ENCODE data around the gene NEURL4.

The NEURL4 gene

DNA sequence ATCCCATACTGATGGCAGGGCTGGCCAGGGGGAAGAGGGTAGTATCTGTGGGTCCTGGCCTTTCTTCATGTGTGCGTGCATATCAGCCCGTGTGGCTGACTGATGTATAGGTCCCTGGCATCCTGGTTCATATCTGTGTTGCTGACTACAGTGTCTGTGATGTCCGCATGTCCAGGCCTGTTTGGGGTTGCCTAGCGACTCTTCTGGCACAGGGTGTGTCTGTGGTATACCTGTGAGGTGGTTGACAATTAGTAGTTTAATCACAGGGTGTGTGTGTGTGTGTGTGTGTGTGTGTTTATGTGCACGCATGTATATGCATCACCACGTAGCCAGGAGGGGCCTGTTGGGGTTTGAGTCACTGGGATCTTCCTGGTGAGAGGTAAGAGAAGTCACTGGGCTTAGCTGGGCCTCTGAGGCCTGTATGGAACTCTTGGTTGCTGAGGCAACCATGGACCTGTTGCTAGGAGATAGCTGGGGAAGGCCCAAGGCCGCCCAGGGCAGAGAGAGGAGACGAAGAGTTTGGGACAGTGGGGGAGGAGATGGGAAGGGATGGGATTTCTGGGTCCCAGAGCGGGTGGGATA, 25.2 kb upstream of the NEURL4 start:
- H3K4me3 ChIP-seq (ENCODE audit: low read length), result no peak overlapping the region
- TF ChIP-seq ZNF274 (IDR thresholded peaks at IDR 0.05; ENCODE audit: low read depth, low read length), result no peak

DNA sequence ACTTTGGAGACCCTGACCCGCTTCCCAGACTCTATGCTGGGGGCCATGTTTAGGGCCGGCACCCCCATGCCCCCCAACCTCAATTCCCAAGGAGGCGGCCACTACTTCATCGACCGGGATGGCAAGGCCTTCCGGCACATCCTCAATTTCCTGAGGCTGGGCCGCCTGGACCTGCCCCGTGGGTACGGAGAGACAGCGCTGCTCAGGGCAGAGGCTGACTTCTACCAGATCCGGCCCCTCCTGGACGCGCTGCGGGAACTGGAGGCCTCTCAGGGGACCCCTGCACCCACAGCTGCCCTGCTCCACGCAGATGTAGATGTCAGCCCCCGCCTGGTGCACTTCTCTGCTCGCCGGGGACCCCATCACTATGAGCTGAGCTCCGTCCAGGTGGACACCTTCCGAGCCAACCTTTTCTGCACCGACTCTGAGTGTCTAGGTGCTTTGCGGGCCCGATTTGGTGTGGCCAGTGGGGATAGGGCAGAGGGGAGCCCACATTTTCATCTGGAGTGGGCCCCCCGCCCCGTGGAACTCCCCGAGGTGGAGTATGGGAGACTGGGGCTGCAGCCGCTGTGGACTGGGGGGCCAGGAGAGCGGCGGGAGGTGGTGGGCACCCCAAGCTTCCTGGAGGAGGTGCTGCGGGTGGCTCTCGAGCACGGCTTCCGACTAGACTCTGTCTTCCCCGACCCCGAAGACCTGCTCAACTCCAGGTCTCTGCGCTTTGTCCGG, 23.9 kb upstream of the NEURL4 start:
- TF ChIP-seq ZNF274 (IDR thresholded peaks at IDR 0.05; ENCODE audit: low read depth, low read length), result no peak
- H3K4me3 ChIP-seq (ENCODE audit: low read length), result no peak overlapping the region; the same call in 1 of the 2 replicates

DNA sequence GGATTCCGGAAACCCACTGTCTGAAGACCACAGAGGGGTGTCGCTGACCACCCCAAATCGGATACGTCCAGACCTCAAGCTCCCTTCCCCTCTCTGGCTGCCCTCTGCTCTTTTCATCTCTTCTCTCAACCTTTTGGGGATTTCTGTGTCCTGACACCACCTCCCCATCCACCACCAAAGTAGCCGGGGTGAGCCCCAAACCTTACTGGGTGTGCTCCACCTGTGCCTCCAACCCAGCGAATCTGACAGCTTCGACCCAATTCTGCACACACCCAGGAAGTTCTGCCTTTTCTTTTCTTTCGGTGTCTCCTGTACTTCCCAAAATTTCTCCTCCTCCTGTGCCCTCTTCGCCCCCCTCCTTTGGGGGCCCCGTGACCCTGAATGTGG, 23.4 kb upstream of the NEURL4 start:
- TF ChIP-seq ZNF274 (IDR thresholded peaks at IDR 0.05; ENCODE audit: low read depth, low read length), result no peak

DNA sequence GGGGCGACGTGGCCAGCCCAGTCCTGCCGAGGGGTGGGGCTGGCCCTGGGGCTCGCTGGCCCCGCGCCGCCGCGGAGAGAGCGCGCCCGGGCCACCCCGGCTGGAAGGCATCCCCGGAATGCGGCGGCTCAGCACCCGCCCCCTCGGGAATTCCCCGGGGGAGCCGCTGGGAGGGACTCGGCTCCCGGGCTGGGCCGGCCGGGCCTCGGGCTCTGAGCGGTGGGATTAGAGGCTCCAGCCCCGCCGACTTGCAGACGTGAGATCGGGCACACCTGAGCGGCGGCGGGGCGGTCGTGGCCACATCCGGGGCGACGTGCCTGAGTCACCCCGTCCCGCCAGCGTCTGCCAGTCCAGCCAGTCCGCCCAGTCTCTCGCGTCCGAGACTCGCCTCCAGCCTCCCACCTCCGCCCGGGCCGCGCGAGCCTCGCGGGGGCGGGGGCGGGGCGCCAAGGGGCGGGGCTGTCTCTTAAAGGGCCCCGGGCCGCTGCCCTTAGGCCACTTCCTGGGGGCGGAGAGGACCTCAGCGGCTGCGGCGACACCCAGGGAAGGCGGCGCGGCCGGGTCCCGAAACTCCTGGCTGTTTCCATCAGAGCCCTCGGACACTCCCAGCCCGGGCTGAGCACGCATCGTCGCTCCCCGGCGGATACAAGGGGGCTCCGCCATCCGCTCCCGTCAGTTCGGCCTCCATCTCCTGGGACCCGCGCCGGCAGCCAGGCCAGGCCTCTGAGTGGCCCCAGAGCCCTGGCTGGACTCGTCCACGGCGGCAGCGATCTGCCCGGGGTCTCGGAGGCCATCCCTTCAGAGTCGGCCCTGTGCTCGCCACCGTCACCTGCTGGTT, 22.7 kb upstream of the NEURL4 start, which contains the start of gene KCTD11:
Gene KCTD11 (plus strand): TSS at position 498 of the 838 bp plus-strand sequence.
- H3K4me3 ChIP-seq (ENCODE audit: low read length), result peak within 1 kb of the TSS; percentile 77
- no peak for TF ChIP-seq ZNF274 (IDR thresholded peaks at IDR 0.05; ENCODE audit: low read depth, low read length)

More for the DNA sequence above, 23.4 kb upstream of the NEURL4 start:
- peak overlapping the region; percentile 77 for H3K4me3 ChIP-seq (ENCODE audit: low read length)

DNA sequence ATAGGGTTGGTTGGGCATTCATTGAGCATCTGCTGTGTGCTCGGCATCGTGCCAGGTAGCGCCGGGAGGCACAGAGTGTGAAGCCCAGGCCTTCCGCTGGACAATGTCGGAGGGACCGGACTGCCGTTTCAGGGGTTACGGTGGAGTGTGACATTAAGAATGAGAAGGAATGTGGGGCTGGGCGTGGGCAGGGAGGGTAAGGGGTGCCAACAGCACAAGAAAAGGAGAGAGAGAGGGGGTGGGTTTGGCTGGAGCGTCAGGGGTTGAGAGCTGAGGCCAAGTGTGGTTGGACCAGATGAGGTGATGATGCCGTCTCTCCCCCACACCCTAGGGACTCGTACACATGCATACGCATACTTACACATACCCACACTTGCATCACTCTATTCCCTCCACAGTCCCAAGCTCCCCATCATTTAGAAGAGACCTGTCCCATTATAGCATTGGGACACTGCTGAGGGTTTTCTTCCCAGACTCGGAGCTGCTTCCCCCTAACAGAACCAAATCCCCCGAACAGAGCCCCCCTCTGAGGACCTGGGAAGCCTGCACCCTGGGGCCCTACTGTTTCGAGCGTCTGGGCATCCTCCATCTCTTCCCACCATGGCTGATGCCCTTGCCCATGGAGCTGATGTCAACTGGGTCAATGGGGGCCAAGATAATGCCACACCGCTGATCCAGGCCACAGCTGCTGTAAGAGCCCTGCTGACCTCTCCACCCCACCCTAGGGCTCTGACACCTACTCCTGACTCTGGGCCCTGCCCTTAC, 19.5 kb upstream of the NEURL4 start:
- H3K4me3 ChIP-seq (ENCODE audit: low read length), result no peak overlapping the region
- TF ChIP-seq ZNF274 (IDR thresholded peaks at IDR 0.05; ENCODE audit: low read depth, low read length), result no peak

DNA sequence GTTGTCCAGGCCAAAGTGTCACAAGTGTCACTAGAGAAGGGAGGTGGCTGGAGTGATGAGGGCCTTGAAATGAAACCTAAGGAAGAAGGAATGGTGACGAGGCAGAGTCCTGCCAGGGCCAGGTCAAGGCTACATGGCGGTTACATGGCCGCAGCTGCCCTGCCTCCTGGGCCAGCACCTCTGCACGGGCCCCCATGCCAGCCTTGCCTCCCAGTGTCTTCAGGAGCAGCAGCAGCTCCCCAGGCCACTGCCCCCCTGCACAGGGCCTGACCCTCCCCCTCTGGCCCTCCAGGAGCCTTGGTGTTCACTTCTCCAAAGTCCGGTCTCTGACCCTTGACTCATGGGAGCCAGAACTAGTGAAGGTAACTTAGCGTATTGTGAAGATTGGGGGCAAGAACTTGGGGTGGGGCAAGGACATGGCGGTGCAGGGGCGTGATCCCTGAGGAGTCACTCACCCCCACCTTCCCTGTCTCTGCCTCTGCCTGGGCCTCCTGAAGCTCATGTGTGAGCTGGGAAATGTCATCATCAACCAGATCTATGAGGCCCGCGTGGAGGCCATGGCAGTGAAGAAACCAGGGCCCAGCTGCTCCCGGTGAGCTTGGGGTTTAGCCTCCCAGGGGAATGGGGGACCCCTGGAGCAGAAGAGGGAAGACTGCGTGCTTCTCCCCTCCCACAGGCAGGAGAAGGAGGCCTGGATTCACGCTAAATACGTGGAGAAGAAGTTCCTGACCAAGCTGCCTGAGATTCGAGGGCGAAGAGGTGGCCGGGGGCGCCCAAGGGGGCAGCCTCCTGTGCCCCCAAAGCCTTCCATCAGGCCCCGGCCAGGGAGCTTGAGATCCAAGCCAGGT, 18.7 kb upstream of the NEURL4 start:
- no peak for TF ChIP-seq ZNF274 (IDR thresholded peaks at IDR 0.05; ENCODE audit: low read depth, low read length)
- H3K4me3 ChIP-seq (ENCODE audit: low read length), result no peak overlapping the region

DNA sequence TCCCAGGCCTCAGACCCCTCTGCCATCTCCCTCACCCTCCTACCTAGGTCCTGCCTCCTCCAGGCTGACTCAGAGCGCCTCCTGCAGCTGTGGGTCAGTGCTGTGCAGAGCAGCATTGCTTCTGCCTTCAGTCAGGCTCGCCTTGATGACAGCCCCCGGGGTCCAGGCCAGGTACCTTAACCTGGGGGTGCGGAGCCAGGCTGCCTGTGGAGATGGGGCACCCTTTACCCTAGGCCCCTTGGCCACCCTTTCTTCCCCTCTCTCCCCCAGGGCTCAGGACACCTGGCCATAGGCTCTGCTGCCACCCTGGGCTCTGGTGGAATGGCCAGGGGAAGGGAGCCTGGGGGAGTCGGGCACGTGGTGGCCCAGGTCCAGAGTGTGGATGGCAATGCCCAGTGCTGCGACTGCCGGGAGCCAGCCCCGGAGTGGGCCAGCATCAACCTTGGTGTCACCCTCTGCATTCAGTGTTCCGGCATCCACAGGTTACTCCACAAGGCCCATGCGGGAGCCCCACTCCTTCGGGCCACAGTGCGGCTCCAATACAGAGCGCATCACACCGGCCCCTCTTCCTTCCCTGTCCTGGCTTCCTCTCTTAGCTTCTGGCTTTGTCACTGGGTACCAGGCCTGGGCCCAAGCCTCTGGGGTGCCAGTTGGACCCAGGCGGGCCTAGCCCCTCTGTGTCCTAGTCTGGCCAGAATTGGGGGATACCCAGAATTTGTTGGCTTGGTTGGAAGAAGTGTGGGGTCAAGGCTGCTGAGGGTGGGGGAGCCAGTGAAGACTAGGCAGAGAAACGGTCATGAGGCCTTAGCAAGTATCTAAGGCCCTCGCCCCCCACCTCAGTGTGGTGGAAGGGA, 17.9 kb upstream of the NEURL4 start:
- no peak overlapping the region for H3K4me3 ChIP-seq (ENCODE audit: low read length)
- no peak for TF ChIP-seq ZNF274 (IDR thresholded peaks at IDR 0.05; ENCODE audit: low read depth, low read length)

DNA sequence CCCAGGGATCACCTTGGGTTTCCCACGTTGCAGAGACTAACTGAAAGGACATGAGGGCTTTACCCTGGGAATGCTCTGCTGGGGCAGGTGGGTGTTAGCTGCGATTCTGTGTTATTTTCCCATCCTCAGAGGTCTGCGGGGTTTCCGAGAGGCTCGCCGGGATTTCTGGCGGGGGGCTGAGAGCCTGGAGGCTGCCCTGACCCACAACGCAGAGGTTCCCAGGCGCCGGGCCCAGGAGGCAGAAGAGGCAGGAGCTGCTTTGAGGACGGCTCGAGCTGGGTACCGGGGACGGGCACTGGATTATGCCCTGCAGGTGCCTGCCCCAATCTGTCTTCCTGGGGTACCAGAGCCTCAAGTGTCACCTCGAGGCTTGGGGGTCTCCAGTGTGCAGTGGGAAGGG, 14.1 kb upstream of the NEURL4 start:
- H3K4me3 ChIP-seq (ENCODE audit: low read length), result no peak overlapping the region
- TF ChIP-seq ZNF274 (IDR thresholded peaks at IDR 0.05; ENCODE audit: low read depth, low read length), result no peak

DNA sequence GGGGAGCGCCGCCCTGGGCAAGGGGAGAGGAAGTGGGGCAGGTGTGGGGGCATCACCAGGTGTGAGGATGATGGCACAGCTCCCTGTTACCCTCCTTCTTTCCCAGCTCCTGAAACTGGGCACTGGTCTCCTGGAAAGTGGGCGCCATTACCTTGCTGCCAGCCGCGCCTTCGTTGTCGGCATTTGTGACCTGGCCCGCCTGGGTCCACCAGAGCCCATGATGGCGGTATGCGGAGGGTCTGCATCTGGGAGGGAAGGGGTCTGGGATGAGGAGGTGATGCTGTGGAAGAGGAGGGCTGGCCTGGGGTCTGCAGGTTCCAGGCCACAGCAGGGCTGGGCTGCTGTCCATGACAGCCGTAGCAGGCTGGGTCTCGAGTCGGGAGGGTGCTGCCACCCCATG, 12.7 kb upstream of the NEURL4 start:
- no peak for TF ChIP-seq ZNF274 (IDR thresholded peaks at IDR 0.05; ENCODE audit: low read depth, low read length)
- H3K4me3 ChIP-seq (ENCODE audit: low read length), result no peak overlapping the region

DNA sequence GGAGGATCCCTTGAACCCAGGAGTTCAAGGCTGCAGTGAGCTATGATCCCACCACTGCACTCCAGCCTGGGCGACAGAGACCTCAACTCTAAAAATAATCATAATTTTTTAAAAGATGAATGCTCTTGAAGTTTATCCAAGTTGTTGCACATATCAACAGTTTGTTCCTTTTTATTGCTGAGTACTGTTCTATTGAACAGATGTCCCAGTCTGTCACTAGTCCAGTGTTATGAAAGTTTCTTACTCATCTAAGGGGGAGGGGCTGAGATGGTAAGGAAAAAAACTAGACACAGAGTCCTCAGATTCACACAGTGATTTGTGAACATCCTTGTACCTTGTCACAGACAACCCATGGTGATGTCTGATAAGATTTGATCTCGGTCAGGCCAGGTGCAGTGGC, 11.0 kb upstream of the NEURL4 start:
- H3K4me3 ChIP-seq (ENCODE audit: low read length), result no peak overlapping the region
- TF ChIP-seq ZNF274 (IDR thresholded peaks at IDR 0.05; ENCODE audit: low read depth, low read length), result no peak

DNA sequence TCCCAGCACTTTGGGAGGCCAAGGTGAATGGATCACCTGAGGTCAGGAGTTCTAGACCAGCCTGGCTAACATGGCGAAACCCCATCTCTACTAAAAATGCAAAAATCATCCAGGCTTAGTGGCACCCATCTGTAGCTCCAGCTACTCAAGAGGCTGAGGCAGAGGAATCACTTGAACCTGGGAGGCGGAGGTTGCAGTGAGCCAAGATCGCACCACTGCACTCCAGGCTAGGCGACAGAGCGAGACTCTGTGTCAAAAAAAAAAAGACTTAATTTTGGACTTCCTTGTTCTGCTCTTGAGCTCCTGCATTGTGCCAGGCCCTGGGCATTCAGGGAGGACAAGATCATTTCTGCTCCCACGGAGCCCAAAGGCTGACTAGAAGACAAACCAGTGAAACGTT, 8.5 kb upstream of the NEURL4 start:
- peak overlapping the region; percentile 76 for H3K4me3 ChIP-seq (ENCODE audit: low read length)

Data from GM08714 (cell line).